Dermis blood vessel endothelial cell (primary cell): Measurements from ENCODE around the gene FKBP14. TPM values are rescaled to one million over a fixed set of nuclear protein-coding genes. Genes with fewer than 3 reads are reported as not detected.

ENCODE experiments used
- DNase-seq: peaks from one replicate; pipeline ENCODE4 v3.0.0; 2010
- total RNA-seq: library from RNA; depleted of rRNA; stranded (reverse); fragments of >200 nt; gene quantifications from 2 replicates; pipeline ENCODE4 v1.2.3, GENCODE V29; 2014

Gene FKBP14
- total RNA-seq, 1 donor from 2014 or later: 18.2 TPM

DNA sequence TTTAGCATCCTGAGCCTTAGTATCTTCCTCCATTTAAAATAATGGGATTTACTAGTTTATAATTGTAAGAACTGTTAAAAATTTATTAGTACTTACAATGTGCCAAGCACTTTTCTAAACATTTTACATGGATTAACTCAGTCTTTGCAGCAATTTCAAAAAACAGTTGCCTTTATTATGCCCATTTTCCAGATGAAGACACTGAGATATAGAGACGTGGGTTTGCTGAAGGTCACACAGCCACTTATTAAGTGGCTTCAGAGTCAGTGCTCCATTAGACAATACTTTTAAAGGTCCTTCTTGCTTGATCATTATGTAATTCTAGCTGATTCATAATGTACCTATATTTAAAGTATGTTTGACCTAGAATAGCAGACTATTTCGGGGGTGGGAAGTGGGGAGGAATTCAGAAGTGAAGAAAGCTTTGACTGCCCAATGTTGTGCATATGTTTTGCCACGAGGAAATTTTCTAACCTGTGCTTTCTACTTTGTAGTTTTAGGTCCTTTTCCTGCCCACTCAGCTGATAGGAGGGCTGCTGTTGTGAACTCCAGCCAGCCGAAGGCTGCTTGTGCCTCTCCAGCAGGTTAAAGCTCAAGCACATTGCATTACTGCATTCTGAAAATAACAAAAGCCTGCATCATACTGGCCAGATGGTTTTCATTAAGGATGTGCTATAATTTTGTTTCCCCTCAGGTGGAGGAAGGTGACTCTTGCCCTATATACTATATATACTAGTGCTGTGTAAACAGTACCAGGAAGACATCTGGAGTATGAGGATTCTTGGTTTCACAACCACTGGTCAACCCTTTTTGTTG is 6.0 kb upstream of the FKBP14 start:
- DNase-seq: peak; percentile 72

DNA sequence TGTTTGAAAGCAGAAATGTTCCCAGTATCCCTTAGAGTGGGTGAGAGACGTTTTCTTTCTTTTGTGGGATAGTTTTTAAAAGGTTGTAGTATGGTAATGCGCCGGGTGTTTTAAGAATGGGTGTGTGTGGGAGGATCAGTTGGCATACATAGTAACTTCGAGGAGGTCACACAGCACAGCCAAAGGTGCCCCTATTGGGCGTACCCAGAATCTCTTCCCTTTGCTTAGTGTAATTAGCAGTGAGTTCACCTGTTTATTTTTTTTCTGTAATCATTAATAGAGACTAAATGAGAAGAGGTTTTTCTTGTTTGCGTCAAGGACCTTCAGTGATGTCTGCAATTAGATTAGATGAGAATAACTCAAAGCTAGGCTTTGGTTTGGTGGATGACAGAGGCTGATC is 3.2 kb upstream of the FKBP14 start:
- DNase-seq: peak; percentile 20

- DNase-seq: no peak
Measured at GRCh38 chr7:30028749-30029635, 2.5 kb upstream of the FKBP14 start.

DNA sequence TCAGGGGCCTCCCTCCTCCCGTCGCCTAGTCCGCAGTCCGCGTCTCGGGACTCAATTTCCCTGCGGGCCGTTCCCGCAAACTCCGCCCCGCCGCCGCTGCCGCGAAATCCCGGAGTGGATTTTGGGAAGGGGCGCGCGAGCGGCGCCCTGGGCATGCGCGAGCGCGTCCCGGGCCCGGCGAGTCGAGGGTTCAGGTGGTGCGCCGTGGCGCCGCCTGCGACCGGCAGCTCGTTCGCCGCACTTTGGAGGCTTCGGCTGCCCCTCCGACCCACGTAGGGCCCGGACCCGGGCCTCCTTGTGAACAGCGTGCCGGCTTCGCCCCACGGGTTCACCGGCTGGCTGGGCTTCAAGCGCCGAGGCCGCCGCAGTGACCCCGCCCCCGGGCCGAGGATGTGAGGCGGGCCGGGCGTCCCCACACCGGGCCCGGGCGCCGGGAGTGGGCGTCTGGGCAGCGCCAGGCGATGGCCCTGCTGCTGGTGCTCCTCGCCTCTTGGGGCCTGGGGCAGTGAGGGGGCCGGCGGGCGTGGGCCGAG is 1.8 kb upstream of the FKBP14 start, which contains the start of gene PLEKHA8:
Gene PLEKHA8 (plus strand): TSS at position 197 of the 533 bp plus-strand sequence. CDS start 351 bp downstream, outside the sequence.
- peak; percentile 92 for DNase-seq

GRCh38 chr7:30027740-30028215 is 1.3 kb upstream of the FKBP14 start:
- DNase-seq: no peak

DNA sequence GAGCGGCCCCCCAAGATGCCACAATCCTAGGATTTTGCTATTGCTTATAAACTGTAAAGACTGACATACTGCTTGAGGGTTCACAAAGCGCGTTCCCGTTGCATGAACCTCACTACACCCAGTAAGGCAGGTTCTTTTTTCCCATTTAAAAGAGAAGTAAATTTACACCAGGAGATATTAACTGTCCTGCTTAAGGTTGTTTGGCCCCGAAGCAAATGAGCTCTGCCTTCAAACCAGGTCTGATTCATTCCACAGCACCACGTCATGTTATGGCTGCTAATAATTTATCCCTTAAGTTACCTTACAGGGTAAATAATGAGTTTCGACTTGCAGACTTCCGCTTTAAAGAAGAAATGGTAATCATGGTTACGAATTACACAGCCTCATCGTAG is 559 bp upstream of the FKBP14 start:
- peak; percentile 75 for DNase-seq

DNA sequence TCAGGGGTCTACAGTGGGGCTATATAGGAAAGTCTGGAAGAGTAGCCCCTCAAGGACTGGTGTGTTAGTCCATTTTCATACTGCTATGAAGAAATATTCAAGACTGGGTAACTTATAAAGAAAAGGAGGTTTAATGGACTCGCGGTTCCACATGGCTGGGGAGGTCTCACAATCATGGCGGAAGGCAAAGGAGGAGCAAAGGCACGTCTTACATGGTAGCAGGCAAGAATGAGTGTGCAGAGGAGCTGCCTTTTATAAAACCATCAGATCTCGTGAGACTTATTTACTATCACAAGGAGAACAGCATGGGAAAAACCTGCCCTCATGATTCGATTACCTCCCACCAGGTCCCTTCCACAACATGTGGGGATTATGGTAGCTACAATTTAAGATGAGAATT is 3.0 kb downstream of the FKBP14 start:
- no peak for DNase-seq

DNA sequence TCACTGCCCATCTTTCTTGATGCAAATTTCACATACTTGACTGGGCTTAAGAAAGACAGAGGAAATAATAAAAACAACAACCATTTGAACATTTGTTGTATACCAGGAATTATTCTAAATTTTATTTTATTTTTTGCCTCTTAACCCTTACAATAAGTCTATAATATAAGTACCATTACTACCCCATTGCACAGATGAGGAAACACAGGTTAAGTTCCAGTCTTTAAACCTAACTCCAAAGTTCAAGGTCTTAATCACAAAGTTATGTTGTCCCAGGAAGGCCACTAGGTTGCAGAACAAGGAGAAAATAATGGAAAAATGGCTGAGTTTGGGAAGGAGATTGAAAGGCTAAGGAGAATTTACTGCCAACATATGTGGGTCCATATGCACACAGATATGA is 3.5 kb downstream of the FKBP14 start:
- DNase-seq: no peak

DNA sequence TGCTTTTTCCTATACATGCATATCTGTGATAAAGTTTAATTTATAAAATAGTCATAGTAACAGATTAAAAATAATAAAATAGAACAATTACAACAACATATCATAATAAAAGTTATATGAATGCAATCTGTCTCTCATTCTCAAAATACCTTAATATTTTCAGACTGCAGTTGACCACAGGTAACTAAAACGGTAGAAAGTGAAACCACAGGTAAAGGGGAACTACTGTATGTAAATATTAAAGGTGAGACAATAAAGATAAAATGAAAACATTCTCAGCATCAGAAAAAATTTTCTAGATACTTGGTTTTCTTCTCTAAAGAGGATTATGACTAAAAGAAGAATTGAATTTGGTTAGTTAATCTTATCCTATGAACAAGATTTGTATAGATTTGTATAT is 6.0 kb downstream of the FKBP14 start:
- DNase-seq: no peak

DNA sequence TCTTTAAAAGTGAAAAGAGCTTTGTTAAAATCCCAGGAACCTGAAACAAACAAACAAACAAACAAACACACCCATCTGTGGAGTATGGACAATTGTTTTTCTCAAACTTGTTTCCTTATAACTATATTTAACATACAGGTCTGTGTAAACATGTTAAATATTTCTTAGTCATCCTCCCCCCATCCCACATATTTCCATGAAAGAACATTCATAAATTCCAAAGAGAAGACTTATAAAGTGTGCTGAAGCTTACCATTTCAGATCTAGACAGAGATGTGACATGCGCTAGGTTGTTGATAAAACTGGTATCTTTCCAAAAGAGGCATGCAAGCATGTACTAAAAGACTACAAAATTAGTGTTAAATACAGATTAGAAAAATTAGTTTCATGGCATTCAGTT is 6.5 kb downstream of the FKBP14 start:
- DNase-seq: peak; percentile 19

DNA sequence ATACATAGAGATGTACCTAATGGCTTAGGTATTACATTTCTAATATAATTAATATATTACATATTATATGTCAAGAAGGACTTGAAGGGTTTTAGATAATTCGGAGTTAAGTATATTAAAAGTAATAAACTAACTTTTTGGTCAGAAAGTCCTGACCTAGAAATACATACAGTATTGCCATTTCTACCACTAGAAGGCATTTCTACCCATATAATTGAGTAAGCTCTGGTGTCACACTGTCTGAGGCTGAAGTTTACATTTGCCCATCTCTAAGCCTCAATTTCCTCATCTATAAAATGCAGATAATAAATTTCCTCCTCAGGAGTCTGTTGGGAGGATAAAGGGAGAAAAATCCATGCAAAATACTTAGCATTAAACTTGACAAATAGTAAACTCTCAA is 7.1 kb downstream of the FKBP14 start:
- DNase-seq: no peak

DNA sequence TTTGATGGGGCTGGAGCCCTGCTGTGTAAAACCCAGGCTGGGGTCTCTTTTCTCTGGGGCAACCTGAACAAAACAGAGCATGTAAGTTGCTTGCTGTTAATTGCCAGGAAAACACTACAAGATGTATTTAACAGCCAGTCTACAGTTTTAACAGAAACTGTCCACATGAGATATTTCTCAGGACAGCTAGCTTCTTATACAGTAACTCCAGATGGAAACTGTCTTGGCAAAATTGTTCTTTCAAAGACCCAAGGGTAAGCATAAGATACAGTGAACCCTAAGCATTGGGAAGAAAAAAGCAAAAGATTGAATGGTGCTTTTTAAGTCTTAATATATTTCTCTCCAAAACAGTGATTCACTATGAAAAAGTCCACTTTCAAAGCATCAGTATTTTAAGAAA is 8.1 kb downstream of the FKBP14 start:
- no peak for DNase-seq

- DNase-seq: no peak
Measured at GRCh38 chr7:30012757-30013156, 13.7 kb downstream of the FKBP14 start.

DNA sequence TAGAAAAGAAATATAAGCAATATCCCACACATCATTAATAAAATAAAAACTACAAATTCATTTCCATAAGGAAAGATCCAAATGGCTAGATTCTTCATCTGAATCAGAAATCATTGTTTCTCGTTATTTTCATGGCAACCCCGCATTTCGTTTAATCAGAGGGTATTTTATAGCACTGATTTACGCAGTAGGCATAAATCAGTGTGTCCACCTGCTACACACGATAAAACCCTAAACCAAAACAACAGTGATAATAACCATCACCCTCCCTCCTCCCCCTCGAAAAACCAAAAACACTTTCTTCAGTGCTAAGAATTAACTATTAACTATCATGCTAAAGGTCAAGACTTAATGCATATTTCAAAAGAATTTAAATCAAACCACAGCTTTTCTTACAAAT is 16.5 kb downstream of the FKBP14 start:
- no peak for DNase-seq

DNA sequence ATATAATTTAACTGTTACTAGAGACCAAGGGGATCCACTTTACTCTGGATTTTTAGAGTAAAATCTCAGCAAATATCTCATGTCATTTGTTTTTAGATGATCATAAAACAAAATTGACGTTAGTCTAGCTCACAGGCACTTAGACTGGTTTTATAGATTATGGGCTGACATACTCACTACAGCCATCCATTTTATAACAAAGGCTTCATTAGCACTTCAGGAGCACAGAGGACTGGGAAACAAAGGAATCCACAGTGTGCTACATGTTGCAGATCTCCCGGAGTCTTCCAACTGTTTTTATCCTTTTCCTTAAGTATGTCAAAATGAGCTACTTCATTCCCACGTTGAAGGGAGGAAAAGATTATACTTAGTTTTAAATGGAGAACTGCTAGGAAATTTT is 21.0 kb downstream of the FKBP14 start:
- no peak for DNase-seq

DNA sequence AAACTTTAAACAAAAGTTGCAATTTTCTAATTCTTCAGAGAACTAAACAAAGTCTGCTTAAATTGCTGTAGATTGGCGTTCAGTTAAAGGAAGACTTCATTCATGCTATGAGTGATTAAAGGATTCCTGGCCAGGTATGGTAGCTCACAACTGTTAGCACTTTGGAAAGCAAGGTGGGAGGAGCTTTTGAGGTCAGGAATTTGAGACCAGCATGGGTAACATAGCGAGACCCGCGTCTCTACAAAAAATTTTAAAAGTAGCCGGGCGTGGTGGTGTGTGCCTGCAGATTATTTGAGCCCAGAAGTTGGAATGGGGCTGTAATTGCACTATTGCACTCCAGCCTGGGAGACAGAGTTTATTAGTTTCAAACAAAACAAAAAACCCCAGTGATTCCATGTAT is 23.4 kb downstream of the FKBP14 start:
- no peak for DNase-seq

DNA sequence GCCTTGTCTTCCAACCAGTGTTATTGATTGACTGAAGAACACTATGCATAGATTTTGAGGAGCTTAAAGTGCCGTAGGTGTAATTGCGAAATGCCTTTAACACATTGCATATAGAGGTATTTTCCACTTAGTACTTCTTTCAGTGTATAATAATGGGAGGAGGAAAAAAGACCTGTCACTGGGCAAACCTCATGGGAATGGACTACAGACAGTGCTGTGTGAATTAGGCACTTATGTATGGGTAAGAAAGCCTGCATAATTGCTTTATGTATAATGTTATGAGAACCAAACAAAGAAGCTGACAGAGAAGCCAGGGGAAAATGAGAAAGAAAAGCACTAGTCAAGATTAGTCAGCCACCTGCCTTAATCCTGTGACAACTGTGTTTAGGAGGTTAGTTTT is 24.5 kb downstream of the FKBP14 start:
- no peak for DNase-seq

DNA sequence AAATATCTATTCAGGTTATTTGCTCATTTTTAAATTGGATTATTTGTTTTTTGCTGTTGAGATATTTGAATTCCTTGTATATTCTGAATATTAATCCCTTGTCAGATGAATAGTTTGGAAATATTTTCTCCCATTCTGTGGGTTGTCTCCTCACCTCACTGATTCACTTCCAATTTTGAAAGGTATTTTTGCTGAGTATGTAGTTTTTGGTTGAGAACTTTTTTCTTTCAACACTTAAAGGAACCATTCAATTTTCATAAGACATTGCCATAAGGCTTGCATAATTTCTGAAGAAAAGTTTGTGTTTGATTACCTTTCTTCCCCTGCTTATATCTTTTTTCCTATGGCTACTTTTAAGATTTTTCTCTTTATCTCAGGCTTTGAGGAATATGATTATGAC is 28.0 kb downstream of the FKBP14 start:
- no peak for DNase-seq

- no peak for DNase-seq
Measured at GRCh38 chr7:29996321-29996720, 30.2 kb downstream of the FKBP14 start.

DNA sequence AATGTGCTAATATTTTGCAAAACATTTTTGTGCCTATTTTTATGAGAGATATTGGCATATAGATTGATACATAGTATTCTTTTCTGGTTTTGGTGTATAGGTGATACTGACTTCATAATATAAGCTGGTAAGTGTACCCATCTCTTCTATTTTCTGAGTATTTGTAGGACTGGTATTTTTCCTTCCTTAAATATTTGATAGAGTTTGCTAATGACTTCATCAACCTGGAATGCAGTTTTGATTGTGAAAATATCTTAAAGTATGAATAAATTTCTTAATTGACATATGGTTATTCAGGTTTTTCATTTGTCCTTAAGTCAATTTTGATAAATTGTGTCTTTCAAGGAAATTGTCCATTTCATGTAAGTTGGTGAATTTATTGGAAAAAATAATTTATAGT is 30.9 kb downstream of the FKBP14 start:
- no peak for DNase-seq

DNA sequence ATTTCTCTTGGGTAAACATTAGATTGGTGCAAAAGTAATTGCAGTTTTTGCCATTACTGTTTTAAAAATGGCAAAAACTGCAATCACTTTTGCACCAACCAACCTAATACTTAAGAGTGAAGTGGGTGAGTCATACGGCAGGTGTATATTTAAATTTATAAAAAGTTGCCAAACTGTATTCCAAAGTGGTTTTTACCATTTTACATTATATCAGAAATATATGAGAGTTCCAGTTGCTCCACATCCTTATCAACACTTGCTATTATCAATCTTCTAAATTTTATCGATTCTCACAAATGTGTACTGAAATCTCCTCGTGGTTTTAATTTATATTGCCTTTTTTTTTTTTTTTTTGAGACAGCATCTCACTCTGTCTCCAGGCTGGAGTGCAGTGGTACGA is 33.4 kb downstream of the FKBP14 start:
- no peak for DNase-seq

GRCh38 chr7:29991937-29992336 is 34.6 kb downstream of the FKBP14 start:
- DNase-seq: no peak

DNA sequence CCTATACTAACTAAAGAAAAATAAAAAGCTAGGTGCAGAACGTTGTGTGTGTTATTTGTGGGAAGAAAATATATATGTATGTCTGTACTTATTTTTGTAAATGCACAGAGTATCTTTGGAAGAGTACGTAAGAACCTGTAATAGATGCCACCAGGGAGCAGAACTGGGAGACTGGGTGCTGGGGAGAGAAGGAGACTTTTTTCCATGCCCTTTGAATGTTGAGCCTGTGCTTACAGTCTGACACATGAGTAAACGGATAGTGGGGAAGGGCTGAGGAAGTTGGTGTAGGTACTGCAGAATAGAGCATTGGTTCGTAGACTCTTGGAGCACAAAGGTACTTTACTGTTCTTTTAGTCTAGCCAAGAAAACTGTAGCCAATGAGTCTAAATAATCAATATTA is 35.6 kb downstream of the FKBP14 start:
- no peak for DNase-seq
